MCF 10A (cell line): Measurements from ENCODE around the gene SNX11. TPM values are rescaled to one million over a fixed set of nuclear protein-coding genes. Genes with fewer than 3 reads are reported as not detected.

ENCODE experiments used
- BruUV-seq: library from RNA; stranded (reverse); fragments of 400-500 nt; replicated peaks from 2 replicates; lab custom pipeline; 2021; lab: Mats Ljungman, UMichigan
- CTCF ChIA-PET: fragments of 300-600 bp; sonication (Branson Sonifier 250); formaldehyde crosslinking; extraction: SDS; loops from one replicate; lab custom pipeline; 2021; ENCODE audit warnings: antibody characterized with exemption, inconsistent platforms; lab: Yijun Ruan, JAX
- POLR2A ChIA-PET: fragments of 300-600, 350-650 bp; sonication (Branson Sonifier 250); formaldehyde crosslinking; extraction: SDS; loops from one replicate; lab custom pipeline; 2020; ENCODE audit warnings: antibody characterized with exemption, inconsistent platforms; lab: Yijun Ruan, JAX
- DNase-seq: peaks from one replicate; pipeline ENCODE4 v3.0.0-alpha.2; 2018; ENCODE audit not compliant: unreplicated experiment
- H3K27ac Mint-ChIP-seq: one replicate; pipeline ENCODE4 v1.8.0; 2022; ENCODE audit warnings: mild to moderate bottlenecking, low read depth, mixed read lengths; ENCODE audit not compliant: unreplicated experiment
- H3K27me3 Mint-ChIP-seq: one replicate; pipeline ENCODE4 v1.8.0; 2022; ENCODE audit warnings: mixed read lengths; ENCODE audit not compliant: insufficient read depth, unreplicated experiment
- H3K36me3 Mint-ChIP-seq: one replicate; pipeline ENCODE4 v1.8.0; 2022; ENCODE audit warnings: mild to moderate bottlenecking, moderate library complexity, mixed read lengths; ENCODE audit not compliant: insufficient read depth, unreplicated experiment
- H3K4me1 Mint-ChIP-seq: one replicate; pipeline ENCODE4 v1.8.0; 2022; ENCODE audit warnings: mixed read lengths; ENCODE audit not compliant: insufficient read depth, unreplicated experiment
- H3K4me3 Mint-ChIP-seq: one replicate; pipeline ENCODE4 v1.8.0; 2022; ENCODE audit warnings: mild to moderate bottlenecking, moderate library complexity, mixed read lengths; ENCODE audit not compliant: unreplicated experiment
- H3K9me3 Mint-ChIP-seq: one replicate; pipeline ENCODE4 v1.8.0; 2022; ENCODE audit warnings: mixed read lengths; ENCODE audit not compliant: unreplicated experiment
- intact Hi-C: fragments of 100-400 bp; cut with micrococcal nuclease; formaldehyde crosslinking; loops from 2 replicates; pipeline ENCODE4 v1.14.1; 2022
- total RNA-seq: library from RNA; stranded (reverse); gene quantifications from 2 replicates; pipeline ENCODE4 v1.2.3, GENCODE V29; 2022
- TF ChIP-seq, protein P1 (sequence below): fragments of 200-600 bp; IDR thresholded peaks from one replicate; pipeline ENCODE4 v1.8.0; 2022; ENCODE audit warnings: antibody characterized with exemption, mild to moderate bottlenecking; ENCODE audit not compliant: unreplicated experiment

The SNX11 gene
- total RNA-seq, 1 experiment from 2014 or later: 24.2 TPM

DNA sequence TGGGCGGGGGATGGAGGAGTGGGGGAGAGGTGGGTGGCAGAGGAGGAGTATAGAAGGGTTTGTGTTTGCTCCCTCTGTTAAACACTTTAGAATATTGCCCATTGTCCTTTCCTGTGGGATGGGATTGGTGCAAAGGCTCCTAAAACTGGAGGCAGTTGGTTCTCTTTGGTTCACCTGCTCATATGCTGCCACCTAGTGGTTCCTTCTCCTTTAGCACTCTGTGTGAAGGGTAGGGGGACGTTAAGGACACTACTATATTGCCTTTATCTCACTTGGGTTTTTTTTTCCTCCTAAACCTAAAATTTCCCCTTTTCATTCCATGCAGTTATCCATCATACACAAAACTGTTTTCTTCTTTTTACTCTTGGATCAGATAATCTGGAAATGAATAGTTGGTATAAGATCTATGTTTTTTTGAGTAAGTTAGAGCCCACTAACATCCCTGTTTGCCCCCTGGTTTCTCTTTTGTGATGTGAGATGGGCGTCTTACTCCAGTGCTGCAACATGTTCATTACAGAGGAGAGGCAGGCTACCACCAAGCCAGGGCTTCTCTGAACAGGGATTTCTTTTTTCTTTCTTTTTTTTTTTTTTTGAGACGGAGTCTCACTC lies 23.8 kb downstream of the SNX11 start:
- no peaks in the 10 kb centered on the region for H3K9me3 Mint-ChIP-seq
- POLR2A ChIA-PET: interaction anchor here (0.6 to 1.3 kb wide), 6 partner anchors 51 to 470 kb away, joined by 3 to 5 read pairs (median 4); partner anchors contain the start of gene NFE2L1
- no peaks in the 10 kb centered on the region for H3K36me3 Mint-ChIP-seq
- H3K27me3 Mint-ChIP-seq: no peaks in the 10 kb centered on the region
- intact Hi-C loops: loop anchor here (1.0 to 5.0 kb wide), 3 partner anchors 51 to 184 kb away; no protein-coding TSS in a partner anchor
- TF ChIP-seq, protein P1, sequence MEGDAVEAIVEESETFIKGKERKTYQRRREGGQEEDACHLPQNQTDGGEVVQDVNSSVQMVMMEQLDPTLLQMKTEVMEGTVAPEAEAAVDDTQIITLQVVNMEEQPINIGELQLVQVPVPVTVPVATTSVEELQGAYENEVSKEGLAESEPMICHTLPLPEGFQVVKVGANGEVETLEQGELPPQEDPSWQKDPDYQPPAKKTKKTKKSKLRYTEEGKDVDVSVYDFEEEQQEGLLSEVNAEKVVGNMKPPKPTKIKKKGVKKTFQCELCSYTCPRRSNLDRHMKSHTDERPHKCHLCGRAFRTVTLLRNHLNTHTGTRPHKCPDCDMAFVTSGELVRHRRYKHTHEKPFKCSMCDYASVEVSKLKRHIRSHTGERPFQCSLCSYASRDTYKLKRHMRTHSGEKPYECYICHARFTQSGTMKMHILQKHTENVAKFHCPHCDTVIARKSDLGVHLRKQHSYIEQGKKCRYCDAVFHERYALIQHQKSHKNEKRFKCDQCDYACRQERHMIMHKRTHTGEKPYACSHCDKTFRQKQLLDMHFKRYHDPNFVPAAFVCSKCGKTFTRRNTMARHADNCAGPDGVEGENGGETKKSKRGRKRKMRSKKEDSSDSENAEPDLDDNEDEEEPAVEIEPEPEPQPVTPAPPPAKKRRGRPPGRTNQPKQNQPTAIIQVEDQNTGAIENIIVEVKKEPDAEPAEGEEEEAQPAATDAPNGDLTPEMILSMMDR: peak; percentile 76
- peak; percentile 85 for DNase-seq
- H3K27ac Mint-ChIP-seq: no peak overlapping the region
- peaks cover 13% of the 10 kb centered on the region for H3K4me1 Mint-ChIP-seq
- no TSS peak for BruUV-seq
- CTCF ChIA-PET: interaction anchor here (0.6 to 5.8 kb wide), 17 partner anchors 12 to 319 kb away, joined by 3 to 72 read pairs (median 5); partner anchors contain the start of gene CBX1
- no peak overlapping the region for H3K4me3 Mint-ChIP-seq

DNA sequence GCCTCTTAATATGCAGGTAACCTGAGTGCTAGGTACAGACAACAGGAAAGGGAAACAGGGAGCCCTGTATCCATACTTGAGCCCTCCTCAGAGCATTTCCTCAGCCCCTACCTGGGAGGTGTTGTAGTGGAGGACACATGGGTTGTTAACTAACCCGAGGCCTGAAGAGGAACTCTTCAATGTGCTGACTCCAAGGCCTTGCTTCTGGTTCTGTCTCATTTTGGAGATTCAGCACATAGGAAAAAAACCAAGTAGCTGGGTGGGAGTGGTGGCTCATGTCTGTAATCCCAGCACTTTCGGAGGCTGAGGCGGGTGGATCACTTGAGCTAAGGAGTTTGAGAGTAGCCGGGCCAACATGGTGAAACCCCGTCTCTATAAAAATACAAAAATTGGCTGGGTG lies 24.8 kb downstream of the SNX11 start:
- Mint-ChIP-seq H3K36me3 (no peaks in the 10 kb centered on the region), H3K4me1 (peaks cover 6% of the 10 kb centered on the region), H3K27ac (no peak overlapping the region), H3K27me3 (no peaks in the 10 kb centered on the region), H3K9me3 (no peaks in the 10 kb centered on the region), H3K4me3 (no peak overlapping the region)
- TF ChIP-seq, protein P1: no peak
- no peak for DNase-seq
- BruUV-seq: no TSS peak
- ChIA-PET CTCF (interaction anchor here (0.6 to 5.8 kb wide), 8 partner anchors 26 to 183 kb away, joined by 3 to 72 read pairs (median 7); partner anchors contain the start of gene CBX1), POLR2A (interaction anchor here (0.6 to 1.1 kb wide), 2 partner anchors 32 to 107 kb away, joined by 3 to 4 read pairs; no protein-coding TSS in a partner anchor)
- intact Hi-C loops: loop anchor here (5.0 kb wide), 1 partner anchor 185 kb away; no protein-coding TSS in a partner anchor

DNA sequence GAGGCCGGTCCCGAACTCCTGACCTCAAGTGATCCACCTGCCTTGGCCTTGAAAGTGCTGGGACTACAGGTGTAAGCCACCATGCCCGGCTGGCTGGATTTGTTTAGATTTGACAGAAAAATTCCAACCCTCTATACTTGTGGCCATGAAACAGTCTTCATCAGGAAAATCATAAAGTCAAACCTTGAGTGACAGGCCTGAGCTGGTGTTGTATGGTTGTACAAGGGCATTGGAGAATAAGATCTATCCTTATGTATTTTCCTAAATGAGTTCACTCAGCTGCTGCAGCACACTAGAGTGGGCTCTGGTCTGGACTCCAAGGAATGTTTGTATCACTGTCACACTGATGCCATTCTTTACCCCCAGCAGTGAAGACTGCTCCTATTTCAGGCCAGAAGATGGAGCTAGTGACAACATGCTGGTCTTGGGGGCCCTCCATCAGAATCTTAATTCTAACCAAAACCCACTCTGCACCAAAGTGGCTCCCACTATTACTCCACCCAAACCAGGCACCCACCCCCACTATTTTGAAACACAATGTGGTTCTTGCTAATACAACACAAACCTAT lies 27.4 kb downstream of the SNX11 start:
- Mint-ChIP-seq H3K4me1 (no peaks in the 10 kb centered on the region), H3K27me3 (peaks cover 8% of the 10 kb centered on the region), H3K4me3 (no peak overlapping the region), H3K27ac (no peak overlapping the region), H3K36me3 (no peaks in the 10 kb centered on the region), H3K9me3 (no peaks in the 10 kb centered on the region)
- ChIA-PET POLR2A (no interaction called here), CTCF (interaction anchor here (0.5 to 1.3 kb wide), 4 partner anchors 55 to 507 kb away, joined by 3 read pairs; no protein-coding TSS in a partner anchor)
- no TSS peak for BruUV-seq
- DNase-seq: no peak
- intact Hi-C loops: loop anchor here (5.0 kb wide), 1 partner anchor 188 kb away; no protein-coding TSS in a partner anchor
- TF ChIP-seq, protein P1: no peak

DNA sequence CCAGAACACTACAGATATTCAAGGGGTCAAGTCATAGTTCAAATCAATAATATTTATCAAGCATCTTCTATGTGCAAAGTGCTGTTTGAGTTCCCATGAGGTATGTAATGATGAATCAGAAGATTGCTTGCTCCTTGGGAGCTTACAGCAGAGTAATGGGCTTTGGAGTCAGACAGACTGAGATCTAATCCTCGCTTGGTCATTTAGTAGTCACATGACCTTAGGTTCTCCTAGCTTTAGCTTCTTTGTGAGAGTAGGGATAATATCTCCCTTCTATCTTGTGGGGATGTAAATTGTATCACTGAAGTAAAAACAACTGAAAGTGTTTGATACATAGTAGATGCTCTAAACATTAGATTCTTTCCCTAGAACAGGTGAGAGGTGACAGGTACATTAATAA lies 30.1 kb downstream of the SNX11 start:
- no peak overlapping the region for H3K27ac Mint-ChIP-seq
- no peak for DNase-seq
- no peaks in the 10 kb centered on the region for H3K4me1 Mint-ChIP-seq
- intact Hi-C loops: no loop called here
- TF ChIP-seq, protein P1: no peak
- no peaks in the 10 kb centered on the region for H3K9me3 Mint-ChIP-seq
- CTCF ChIA-PET: interaction anchor here (0.7 kb wide), 1 partner anchor 22 kb away, joined by 5 read pairs; no protein-coding TSS in a partner anchor
- BruUV-seq: no TSS peak
- POLR2A ChIA-PET: interaction anchor here (0.7 kb wide), 1 partner anchor 21 kb away, joined by 4 read pairs; no protein-coding TSS in a partner anchor
- no peak overlapping the region for H3K4me3 Mint-ChIP-seq
- peaks cover 32% of the 10 kb centered on the region for H3K27me3 Mint-ChIP-seq
- H3K36me3 Mint-ChIP-seq: no peaks in the 10 kb centered on the region
